Heart left ventricle (tissue), 13 donors: ENCODE data around the gene LRRC15.

ENCODE experiments used
- CTCF ChIP-seq, 12 donors: fragments of 200-600 bp; sonication (generic) in 4 of 12; IDR thresholded peaks; one replicate each; pipeline versions ENCODE4 v1.5.0 to v1.8.0; 2018 to 2022; ENCODE audit warnings: antibody characterized with exemption in 12 of 12, mild to moderate bottlenecking in 5 of 12
- POLR2A ChIP-seq, 2 donors: fragments of 450-650 bp; IDR thresholded peaks; one replicate each; pipeline ENCODE4 v1.6.1; 2017; ENCODE audit warnings: antibody characterized with exemption in 2 of 2, mild to moderate bottlenecking in 2 of 2, moderate library complexity in 2 of 2
- donor health status: ischemic (EF 13 %, LVEDD 7.1; RV severe dilation, severe dysfunction).
- donor health status: DM: no; HTN: yes; CAD: no.
- donor health status: DM: no; HTN: no; CAD: no.
- donor health status: ischemic (EF 25% LVEDD 6.9; RV normal size, moderate dysfunction).
- donor health status: ischemic (EF 25% LVEDD 5.7; RV mildly dilated, moderate dysfunction).
- donor health status: ischemic (EF 35%, LVEDD 5.7; RV mildly dilated, moderate dysfunction).
- donor health status: nonischemic (EF 11% LVEDD 7.7; RV severe dilation, severe dysfunction).
- donor health status: DM: yes; HTN: yes; CAD: no.
- donor health status: PGD.
- donor health status: ischemic (EF 29% LVEDD 5.4; RV normal size, mild dysfunction).
- donor health status: nonischemic (EF 23%, LVEDD 6.1; RV moderate dilation, normal function).

GRCh38 chr3:194368918-194369317, 625 bp downstream of the LRRC15 start:
- TF ChIP-seq POLR2A (IDR thresholded peaks at IDR 0.05): no peak
- no peak for TF ChIP-seq CTCF (IDR thresholded peaks at IDR 0.05)
